GM12872 (cell line): ENCODE results near the gene HMG20B.
A peak's percentile ranks its signal among the peaks of the same experiment; 100 is the strongest.

ENCODE experiments used
- TF ChIP-seq, protein P1 (sequence below): IDR thresholded peaks from 3 replicates; pipeline ENCODE4 v1.5.1; 2011; ENCODE audit warnings: low read depth, mild to moderate bottlenecking, low read length, moderate library complexity; ENCODE audit not compliant: insufficient read depth

The HMG20B gene

DNA sequence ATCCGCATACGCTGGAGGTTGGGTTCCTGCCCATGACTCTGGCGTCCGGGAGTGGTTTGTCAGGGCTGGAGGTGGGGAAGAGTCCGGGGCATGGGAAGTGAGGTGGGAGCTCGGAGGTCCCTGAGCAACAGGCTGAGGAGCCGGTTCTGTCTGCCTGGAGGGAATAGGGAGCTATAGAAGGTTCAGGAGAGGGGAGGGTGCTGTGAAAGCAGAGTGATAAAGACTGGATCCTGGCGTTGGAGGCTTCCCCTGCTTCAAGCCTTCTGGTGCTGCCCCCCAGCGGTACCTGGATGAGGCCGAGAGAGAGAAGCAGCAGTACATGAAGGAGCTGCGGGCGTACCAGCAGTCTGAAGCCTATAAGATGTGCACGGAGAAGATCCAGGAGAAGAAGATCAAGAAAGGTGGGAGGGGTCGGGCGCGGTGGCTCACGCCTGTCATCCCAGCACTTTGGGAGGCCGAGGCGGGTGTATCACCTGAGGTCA, 2.6 kb downstream of the HMG20B start:
- TF ChIP-seq, protein P1, sequence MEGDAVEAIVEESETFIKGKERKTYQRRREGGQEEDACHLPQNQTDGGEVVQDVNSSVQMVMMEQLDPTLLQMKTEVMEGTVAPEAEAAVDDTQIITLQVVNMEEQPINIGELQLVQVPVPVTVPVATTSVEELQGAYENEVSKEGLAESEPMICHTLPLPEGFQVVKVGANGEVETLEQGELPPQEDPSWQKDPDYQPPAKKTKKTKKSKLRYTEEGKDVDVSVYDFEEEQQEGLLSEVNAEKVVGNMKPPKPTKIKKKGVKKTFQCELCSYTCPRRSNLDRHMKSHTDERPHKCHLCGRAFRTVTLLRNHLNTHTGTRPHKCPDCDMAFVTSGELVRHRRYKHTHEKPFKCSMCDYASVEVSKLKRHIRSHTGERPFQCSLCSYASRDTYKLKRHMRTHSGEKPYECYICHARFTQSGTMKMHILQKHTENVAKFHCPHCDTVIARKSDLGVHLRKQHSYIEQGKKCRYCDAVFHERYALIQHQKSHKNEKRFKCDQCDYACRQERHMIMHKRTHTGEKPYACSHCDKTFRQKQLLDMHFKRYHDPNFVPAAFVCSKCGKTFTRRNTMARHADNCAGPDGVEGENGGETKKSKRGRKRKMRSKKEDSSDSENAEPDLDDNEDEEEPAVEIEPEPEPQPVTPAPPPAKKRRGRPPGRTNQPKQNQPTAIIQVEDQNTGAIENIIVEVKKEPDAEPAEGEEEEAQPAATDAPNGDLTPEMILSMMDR: peak; percentile 50

DNA sequence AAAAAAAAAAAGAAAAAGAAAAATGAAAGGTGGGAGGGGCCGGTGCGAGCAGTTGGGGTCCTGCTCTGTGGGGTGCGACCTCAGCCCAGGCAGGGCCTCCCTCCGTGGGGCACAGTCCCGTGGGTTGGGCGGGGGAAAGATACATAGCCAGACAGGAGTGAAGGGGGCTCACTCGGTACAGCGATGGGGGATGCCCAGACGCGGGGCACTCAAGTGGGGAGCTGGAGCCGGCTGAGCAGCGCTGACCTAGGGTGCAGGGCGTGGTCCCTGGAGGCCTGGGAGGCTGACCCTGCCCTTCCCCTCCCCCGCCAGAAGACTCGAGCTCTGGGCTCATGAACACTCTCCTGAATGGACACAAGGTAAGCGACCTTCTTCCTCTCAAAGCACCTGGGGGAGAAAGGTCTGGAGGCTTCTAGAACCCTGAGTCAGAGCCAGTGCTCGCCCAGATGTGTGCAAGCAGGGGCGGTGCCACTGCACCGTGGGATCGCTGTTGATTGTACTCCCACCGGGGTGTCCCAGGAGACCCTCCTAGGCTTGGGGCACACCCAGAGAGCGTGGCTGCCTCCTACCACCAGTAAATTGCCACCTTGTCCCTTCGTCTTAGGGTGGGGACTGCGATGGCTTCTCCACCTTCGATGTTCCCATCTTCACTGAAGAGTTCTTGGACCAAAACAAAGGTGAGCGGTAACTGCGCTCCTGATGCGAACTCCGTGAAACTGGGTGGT, 3.4 kb downstream of the HMG20B start:
- TF ChIP-seq, protein P1: no peak

DNA sequence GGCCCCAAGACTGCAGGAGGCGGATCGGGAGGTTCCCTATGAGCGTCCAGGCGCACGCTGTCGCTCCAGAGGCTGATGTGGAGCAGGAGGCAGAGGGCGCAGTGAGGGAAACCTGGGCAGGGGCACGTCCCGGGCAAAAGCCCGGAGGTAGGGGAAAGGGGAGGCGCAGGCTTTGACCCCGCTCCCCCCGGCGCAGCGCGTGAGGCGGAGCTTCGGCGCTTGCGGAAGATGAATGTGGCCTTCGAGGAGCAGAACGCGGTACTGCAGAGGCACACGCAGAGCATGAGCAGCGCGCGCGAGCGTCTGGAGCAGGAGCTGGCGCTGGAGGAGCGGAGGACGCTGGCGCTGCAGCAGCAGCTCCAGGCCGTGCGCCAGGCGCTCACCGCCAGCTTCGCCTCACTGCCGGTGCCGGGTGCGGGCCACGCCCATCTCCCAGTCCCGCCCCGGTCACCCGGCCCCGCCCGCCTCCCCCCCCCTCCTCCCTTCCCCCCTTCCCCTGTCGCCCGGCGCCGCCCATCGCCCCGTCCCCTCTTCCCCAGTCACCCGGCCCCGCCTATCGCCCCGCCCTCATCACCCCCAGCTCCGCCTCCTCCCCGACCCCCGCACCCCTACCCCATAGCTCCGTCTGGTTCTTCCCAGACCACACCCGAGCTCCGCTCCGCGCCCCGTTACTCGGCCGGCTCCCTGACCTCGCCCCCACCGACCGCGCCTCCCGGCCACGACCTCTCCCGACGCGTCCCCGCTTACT, 4.1 kb downstream of the HMG20B start:
- TF ChIP-seq, protein P1: no peak

DNA sequence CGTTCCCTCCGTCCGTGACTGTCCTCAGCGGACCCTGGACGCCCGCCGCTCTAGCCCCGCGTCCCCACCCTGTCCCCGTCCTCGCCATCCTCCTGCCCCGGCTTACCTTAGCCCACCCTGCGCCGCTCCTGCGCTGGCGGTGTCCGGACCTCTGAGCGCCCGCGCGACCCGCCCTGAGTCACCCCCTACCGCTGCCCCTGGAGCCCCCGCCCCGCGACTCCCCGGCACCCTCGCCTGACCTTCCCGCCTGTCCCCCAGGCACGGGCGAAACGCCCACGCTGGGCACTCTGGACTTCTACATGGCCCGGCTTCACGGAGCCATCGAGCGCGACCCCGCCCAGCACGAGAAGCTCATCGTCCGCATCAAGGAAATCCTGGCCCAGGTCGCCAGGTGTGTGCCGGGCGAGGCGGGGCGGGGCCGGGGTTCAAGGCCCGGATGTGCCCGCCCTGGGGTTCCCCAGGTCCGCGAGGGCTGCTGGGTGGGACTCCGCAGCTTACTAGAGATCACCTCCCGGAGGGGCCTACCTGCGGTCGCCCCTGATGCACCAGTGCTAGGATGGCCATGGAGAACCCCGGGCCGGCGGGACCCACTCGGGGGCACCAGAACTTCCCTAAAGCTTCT, 5.1 kb downstream of the HMG20B start:
- TF ChIP-seq, protein P1: no peak

DNA sequence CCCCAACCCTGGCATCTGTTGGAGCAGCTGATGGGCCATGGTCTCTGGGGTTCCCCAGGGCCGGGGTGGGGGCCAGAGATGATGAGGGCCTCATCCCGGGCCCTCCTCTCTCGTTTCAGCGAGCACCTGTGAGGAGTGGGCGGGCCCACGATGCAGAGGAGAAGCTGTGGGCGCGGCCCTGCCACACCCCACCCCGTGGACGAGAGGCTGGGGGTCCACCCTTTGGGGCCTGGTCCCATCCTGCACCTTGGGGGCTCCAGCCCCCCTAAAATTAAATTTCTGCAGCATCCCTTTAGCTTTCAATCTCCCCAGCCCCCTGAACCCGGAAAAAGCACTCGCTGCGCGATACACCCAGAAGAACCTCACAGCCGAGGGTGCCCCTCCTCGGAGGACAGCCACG, 5.6 kb downstream of the HMG20B start:
- TF ChIP-seq, protein P1: no peak

DNA sequence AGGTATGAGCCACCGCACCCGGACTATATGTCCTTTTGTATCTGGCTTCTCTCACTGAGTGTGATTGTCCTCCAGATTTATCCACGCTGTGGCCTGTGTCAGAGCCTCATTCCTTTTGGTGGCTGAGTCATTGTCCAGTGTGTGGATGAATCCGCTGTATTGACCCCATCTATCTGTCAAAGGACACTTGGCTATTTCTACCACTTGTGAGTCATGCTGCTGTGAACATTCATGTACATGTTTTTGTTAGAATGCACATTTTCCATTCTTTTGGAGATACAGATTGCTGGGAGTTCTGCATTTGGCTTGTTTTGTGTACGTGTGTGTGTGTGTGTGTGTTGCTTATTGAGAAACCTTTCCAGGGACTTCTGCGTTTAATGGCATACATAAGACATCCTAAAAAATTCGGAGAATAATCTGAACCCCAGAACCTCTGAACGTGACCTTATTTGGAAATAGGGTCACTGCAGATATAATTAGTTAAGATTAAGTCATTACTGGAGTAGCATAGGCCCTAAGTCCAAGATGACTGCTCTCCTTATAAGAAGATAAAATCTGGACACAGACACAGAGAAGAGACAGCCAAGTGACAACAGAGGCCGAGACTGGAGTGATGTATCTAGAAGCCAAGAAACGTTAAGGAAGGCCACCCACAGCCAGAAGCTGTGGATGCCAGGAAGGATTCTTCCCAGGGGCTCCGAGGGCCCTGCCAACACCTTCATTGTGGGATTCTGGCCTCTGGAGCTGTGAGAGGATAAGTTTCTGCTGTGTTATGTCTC, 7.6 kb downstream of the HMG20B start:
- TF ChIP-seq, protein P1: no peak
